NCI-H128 (cell line): ENCODE data around the gene ZDHHC24.
"Not testable (repeated sequence)": the region's sequence is repeated elsewhere in the genome, so short reads cannot be mapped to it uniquely, and the experiment has no call there.

Experiments
- DNase-seq: peaks from one replicate; lab custom pipeline; 2025; ENCODE audit not compliant: unreplicated experiment; lab: John Stamatoyannopoulos, UW

The ZDHHC24 gene

GRCh38 chr11:66546368-66546965 is 619 bp upstream of the ZDHHC24 start, which contains the start of gene ACTN3:
TSS of gene ACTN3 (plus strand) at chr11:66546903. CDS start at chr11:66546938, 35 bp downstream.
- DNase-seq = no peak

- not testable (repeated sequence) for DNase-seq
Measured at GRCh38 chr11:66544952-66545351, 896 bp downstream of the ZDHHC24 start.

- DNase-seq = no peak
Measured at GRCh38 chr11:66543263-66544107, 2.4 kb downstream of the ZDHHC24 start.

DNA sequence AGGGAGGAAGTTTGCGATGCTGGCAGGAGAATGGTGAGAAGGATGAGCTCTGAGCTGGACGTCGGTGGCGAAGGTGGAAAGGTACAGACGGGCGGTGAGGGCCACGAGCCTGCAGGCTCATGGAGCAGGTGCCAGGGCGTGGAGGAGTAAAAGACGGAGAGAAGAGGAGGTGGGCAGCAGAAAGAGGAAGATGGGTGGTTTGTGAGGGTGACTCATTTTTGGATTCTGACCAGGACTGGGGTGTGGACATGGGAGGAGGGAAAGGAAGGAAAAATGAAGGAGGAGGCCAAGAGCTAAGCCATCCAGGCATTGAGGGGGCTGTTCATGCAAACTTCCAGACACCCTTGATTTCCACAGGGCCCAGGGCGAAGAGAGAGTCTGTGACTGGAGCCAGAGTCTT is 3.5 kb downstream of the ZDHHC24 start:
- DNase-seq = no peak

- DNase-seq = no peak
Measured at GRCh38 chr11:66541892-66542291, 4.0 kb downstream of the ZDHHC24 start.

GRCh38 chr11:66540598-66540997 is 5.2 kb downstream of the ZDHHC24 start:
- not testable (repeated sequence) for DNase-seq

- DNase-seq = no peak
Measured at GRCh38 chr11:66539870-66540213, 6.0 kb downstream of the ZDHHC24 start.

GRCh38 chr11:66539170-66539869 is 6.5 kb downstream of the ZDHHC24 start:
- no peak for DNase-seq

DNA sequence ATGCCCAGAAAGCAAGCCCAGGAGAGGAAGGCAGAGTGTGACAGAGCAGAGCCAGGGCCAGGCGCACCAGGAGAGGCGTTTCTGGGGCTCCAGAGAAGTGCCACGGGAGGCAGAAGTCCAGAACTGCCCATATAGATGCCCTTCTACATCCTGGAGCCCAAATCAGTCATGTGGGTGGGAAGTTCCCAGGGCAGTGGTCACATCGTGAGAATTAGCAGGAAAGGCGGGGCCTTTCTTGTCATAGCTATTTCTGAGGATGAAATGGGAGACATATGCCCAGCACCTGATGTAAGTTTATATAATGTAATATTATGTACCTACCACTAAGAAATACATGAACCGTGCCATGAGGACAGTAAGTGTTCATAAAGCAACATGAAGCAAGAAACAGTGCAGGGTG is 13.1 kb downstream of the ZDHHC24 start:
- DNase-seq = no peak

- no peak for DNase-seq
Measured at GRCh38 chr11:66531841-66532240, 14.0 kb downstream of the ZDHHC24 start.

DNA sequence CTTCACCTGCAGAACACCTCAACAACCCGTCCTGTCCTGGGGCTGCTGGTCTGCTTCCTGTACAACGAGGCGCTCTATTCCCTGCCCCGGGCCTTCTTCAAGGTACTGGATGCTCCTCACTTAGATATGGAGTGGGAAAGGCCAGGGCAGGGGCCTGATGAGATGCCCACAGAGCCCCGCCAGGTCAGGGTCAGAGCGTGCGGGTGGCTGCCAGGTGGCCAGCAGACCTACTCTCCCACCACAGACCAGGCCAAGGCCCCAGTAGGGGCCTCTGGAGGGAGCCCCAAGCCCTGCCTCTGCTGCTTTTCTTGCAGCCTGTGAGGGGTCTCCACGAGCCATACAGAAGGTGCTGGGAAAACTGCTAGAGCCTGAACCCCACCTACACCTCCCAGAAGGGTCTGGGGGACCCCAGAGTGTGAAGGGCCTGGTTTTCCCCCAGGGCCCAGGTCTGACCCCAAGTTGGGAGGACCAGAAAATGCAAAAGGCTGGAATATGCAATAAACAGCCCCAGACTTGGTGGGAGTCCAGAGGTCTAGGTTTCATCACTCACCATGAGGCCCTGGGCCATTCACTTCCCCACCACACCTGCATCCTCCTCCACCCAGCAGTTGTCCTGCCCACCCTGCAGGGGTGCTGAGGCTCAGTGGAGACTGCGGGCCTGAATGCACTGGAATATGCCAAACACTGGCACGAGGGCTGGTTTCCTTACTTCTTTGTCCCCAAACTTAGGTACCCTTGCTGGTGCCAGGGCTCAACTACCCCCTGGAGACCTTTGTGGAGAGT is 14.7 kb downstream of the ZDHHC24 start:
- DNase-seq = no peak

DNA sequence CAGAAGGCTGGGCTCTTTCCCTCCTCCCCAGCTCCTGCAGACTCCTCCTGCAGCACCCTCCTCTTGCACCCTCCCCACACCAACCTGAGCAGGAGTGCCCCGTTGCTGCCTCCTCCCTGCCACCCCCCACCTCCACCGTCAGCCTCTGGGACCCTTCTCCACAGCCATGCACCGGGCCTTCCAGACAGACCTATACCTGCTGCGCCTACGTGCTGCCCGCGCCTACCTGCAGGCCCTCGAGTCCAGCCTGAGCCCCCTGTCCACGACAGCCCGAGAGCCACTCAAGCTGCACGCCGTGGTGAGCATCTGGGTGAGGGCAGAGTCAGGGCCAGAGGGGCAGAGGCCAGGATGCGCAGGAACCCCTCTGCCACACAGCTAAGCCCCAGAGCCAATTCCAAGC is 16.2 kb downstream of the ZDHHC24 start:
- DNase-seq = no peak

GRCh38 chr11:66529069-66529468 is 16.8 kb downstream of the ZDHHC24 start:
- no peak for DNase-seq

DNA sequence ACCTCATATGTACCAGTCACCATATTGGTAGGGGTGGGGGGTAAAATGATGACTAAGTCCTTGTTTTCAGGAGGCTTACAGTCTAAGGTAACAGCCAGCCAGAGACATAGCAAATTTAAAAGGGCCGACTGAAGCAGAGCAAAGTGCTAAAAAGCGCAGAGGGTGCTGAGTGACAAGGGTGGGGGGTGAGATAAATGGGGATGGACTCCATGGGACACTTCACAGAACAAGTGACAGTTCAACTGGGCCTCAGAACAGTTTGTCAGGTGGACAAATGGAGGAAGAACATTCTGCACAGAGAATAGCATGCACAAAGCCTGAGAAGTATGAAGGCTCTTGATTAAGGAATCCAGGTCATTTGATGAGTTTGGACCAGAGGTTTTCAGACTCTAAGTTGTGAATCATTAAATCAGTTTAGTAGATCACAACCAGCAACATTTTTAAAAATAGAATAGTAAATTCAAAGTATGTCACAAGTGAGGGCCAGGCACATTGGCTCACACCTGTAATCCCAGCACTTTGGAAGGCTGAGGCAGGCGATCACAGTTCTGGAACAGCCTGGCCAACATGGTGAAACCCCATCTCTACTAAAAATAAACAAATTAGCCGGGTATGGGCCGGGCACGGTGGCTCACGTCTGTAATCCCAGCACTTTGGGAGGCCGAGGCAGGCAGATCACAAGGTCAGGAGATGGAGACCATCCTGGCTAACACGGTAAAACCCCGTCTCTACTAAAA is 21.4 kb downstream of the ZDHHC24 start:
- no peak for DNase-seq

- DNase-seq = no peak
Measured at GRCh38 chr11:66523611-66524010, 22.2 kb downstream of the ZDHHC24 start.

DNA sequence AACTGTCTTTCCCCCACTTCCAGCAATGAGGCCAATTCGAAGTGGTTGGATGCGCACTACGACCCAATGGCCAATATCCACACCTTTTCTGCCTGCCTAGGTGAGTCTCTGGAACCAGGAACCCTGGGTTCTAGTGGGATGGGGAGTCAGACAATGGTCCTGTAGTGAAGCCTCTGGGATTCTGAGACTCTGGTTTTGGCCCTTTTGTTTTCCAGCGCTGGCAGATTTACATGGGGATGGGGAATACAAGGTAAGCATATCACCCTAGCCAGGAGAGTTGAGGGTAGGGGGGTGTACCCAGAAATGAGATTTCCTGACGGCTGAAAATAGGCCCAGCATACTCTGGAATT is 34.9 kb downstream of the ZDHHC24 start:
- no peak for DNase-seq

DNA sequence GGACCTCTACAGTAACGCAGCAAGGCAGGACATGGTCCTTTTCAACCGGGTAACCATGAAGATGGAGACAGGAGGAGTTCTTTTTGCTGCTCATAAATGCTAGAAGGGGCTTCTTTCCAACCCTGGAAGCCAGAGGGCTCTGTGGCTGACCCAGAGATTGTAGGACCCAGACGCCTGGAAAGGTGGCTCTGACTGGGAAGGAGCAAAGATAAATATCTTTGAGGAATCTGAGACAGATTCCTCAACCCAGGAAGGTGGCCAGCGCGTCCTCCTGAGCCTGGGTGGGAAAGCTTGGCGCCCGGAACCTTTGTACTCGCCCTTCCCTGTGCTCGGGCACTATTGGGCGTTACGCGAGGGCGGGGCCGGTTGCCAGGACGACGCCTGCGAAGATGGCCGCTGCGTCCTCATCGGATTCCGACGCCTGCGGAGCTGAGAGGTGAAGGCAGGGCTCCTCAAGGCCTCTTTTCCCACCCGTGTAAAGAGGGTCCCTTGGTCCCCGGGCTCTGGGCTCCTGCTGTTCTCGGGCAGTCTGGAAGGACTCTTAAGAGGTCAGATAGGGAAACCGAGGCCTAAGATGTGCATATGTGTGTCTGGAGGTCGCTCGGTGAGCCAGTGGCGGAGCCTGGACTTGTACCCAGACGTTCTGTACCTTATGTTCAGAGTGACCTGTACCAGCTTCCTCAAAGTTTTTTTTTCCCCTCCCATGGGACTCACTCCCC is 35.4 kb downstream of the ZDHHC24 start, which contains the start of gene BBS1:
Gene BBS1, plus strand, starts transcription at position 365 of the 719 bp plus-strand sequence. Its CDS starts 25 bp downstream, at position 390.
- DNase-seq = peak; percentile 50

- no peak for DNase-seq
Measured at GRCh38 chr11:66509131-66509561, 36.7 kb downstream of the ZDHHC24 start.

- DNase-seq = no peak
Measured at GRCh38 chr11:66505276-66505816, 40.5 kb downstream of the ZDHHC24 start.
